HG03432 (cell line): ENCODE measurements around the gene PATZ1.

Experiments
- ATAC-seq: cut with Tn5 transposase; IDR thresholded peaks from one replicate; pipeline ENCODE4 v1.9.1; 2021; ENCODE audit warnings: mild to moderate bottlenecking, moderate library complexity; ENCODE audit not compliant: unreplicated experiment

The PATZ1 gene

GRCh38 chr22:31284281-31285155 lies 61.6 kb downstream of the PATZ1 start:
- ATAC-seq: no peak

- no peak for ATAC-seq
Observed at GRCh38 chr22:31282748-31283468, 63.2 kb downstream of the PATZ1 start.

- no peak for ATAC-seq
Observed at GRCh38 chr22:31281733-31282132, 64.4 kb downstream of the PATZ1 start.

- no peak for ATAC-seq
Observed at GRCh38 chr22:31279821-31280505, 66.2 kb downstream of the PATZ1 start.

- ATAC-seq: no peak
Observed at GRCh38 chr22:31279327-31279669, 66.8 kb downstream of the PATZ1 start.

GRCh38 chr22:31278626-31279326 lies 67.4 kb downstream of the PATZ1 start:
- ATAC-seq: no peak

GRCh38 chr22:31278151-31278621 lies 68.0 kb downstream of the PATZ1 start:
- no peak for ATAC-seq

GRCh38 chr22:31277741-31278140 lies 68.4 kb downstream of the PATZ1 start:
- ATAC-seq: no peak

GRCh38 chr22:31276426-31277167 lies 69.5 kb downstream of the PATZ1 start:
- no peak for ATAC-seq
